T-helper 22 cell (primary cell): ENCODE results near the gene ELMOD1.

Experiments used
- DNase-seq: peaks from one replicate; pipeline ENCODE4 v3.0.0-alpha.2; 2020; ENCODE audit warnings: low read depth

The ELMOD1 gene

DNA sequence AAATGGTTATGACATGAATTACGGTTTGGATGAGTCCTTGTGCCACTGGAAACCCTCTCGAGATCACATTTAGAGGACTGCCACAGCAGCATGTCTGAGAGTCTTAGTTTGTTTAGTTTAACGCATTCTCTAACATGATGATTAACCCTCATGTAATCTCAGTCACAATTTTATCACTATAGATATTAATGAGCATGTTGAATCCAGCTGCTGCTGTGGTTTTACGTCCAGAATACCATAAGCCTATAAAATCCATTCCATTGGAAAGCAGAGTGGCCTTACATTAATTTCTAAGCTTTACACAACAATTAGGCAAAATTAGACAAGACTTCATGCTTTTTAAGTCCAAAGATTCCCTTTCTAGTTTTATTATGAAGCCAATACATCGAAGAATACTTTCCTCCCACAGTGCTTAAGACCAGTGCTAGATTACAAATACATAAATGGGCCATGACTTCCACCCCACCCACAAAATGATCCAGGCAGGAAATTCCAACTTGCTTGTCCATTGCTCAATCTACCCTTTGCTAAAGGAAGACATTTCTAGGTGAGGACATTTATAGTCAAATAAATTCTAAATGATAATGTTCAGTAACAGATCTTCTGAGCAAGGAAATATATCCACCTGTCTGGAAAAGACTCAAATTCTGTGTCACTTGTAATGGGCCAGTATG, 3.5 kb upstream of the ELMOD1 start:
- DNase-seq, result no peak

DNA sequence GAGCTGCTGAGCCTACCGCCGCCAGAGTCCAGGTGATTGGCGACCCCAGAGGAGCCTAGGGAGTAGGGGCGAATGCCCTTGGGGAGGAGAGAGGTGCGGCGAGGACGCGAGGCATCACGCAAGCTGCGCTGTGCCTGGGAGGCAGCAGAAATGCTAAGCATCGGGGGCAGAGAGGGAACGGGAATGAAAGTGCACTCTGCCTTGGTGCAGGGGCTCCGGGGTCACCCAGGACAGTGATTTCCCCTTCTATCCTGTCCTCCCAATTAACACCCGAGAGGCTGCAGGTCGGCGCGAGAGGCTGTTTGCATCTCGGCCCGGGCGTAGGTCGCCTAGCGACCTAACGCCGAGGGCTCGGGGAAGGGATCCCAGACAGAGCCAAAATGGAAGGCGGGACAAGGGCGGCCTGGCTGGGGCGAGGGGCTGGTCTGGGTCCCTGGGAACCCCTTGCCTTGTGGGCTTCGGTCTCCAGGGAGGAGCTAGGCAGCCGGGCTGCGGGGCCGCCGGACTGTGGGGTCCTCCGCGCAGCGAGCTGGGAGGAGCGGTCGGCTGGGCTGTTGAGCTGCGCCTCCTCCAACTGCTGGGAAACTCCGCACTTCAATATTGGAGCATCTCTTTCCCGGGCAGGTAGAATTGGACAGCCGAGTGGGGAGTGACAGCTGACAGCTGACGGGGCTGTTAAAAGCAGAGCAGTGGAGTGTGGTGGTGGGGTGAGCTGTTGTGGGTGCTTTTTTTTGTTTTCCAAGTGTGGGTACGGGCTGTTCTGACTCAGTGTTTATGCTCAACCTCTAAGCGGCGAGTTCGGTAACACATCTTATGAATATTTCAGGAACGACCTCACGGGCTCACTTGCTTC, 657 bp downstream of the ELMOD1 start:
- no peak for DNase-seq

DNA sequence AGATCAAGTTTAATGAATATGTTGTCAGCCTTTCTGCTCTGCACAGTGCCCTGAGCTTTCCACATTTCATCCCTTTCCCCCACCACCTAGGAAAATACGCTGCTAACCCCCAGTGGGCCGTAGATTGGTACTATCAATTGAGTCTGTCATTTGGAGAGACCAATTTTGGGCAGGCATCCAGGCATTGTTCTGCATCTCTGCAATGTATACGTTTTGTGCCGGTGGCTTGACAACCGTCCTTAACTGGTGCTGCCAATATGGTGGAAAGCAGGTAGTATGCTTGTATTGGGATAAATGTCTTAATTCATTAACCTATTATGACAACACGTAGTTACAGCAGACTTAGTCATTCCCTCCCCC, 1.3 kb downstream of the ELMOD1 start:
- DNase-seq, result no peak

DNA sequence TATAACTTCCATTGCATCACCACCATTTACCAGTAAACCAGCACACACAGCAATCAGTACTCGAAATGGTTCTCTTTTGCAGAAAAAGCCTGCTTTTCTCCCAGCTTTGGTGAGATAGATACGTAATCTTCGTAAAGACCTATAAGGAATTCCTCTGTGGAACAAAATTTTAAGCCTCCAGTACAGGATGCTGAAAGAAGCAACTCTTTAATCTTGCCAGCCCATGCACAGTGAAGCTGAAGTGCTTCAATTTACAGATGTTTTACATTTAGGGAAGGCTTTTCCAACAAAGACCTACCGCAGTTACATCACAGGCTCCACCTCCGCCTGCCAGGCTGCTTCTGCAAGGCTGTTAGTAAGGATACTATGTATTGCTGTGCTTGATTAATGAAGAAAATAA, 1.9 kb downstream of the ELMOD1 start:
- DNase-seq, result no peak

DNA sequence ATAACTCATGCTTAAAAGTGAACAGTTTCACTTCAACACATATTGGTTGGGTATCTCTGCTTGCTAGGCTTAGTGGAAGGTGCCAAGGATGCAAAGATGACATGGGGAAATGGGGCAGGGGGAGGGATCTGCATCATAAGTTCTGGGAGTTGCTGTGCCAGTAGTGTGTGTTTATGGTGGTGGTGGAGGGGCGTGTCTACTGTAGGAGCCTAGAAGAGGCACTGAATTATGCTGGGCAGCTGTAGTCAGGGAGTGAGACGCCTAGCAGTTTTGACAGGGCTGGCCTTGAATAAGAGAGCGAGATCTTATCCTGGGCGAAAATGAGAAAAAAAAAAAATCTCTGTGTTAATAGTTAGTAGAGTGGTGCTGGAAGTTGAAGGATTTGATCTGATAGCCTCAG, 3.0 kb downstream of the ELMOD1 start:
- no peak for DNase-seq

DNA sequence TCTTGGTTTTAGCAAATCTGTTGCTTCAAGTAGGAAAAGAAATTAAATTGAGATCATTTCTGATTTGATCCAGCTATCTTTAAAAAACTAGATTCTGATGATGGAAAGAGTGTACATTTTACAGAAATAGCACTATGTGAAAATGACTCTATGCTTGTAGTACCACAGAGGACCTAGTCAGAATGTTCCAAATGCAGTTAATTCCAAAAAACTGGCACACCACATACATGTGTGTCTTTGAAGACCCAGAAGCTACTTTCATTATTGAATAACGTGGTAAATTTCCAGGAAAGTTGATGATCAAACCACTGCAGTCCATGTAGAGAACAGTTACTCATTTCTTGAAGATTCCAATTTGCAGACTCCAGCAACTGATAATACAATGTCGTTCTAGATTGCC, 3.8 kb downstream of the ELMOD1 start:
- no peak for DNase-seq

DNA sequence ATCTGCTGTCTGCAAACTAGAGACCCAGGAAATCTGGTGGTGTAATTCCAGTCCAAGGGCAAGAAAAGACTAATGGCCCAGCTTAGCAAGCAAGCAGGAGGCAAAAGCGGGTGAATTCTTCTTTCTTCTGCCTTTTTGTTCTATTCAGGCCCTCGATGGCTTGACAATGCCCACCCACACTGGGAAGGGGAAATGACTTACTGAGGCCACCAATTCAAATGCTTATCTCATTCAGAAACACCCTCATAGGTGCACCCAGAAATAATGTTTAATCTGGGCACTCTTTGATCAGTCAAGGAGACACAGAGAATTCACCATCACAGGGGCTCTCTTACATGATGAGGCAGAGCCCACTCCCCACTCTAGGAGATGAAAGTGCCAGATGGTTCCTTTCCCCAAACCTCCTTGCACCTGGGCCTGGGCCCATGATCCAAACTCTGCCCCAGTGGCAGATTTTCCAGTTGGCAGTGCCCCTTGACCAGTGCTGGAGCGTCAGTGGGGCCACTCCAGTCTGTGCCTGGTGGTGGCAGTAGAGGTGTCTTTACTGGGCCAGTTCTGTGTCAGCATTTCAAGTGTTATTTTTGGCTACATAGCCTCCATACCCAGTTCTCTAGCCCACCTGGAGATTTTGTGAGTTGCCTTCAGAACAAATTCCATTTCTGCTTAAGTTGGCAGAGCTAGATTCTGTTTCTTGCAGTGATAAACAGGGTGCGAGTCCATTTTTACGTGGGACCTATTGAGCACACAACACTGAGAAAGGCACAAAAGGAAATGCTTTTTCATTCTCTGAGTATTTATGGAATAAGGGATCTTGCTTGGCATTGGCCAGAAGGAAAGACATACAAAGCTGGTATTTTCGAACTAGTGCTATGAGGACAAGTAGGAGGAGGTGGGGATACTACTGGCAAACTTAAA, 7.5 kb downstream of the ELMOD1 start:
- no peak for DNase-seq

DNA sequence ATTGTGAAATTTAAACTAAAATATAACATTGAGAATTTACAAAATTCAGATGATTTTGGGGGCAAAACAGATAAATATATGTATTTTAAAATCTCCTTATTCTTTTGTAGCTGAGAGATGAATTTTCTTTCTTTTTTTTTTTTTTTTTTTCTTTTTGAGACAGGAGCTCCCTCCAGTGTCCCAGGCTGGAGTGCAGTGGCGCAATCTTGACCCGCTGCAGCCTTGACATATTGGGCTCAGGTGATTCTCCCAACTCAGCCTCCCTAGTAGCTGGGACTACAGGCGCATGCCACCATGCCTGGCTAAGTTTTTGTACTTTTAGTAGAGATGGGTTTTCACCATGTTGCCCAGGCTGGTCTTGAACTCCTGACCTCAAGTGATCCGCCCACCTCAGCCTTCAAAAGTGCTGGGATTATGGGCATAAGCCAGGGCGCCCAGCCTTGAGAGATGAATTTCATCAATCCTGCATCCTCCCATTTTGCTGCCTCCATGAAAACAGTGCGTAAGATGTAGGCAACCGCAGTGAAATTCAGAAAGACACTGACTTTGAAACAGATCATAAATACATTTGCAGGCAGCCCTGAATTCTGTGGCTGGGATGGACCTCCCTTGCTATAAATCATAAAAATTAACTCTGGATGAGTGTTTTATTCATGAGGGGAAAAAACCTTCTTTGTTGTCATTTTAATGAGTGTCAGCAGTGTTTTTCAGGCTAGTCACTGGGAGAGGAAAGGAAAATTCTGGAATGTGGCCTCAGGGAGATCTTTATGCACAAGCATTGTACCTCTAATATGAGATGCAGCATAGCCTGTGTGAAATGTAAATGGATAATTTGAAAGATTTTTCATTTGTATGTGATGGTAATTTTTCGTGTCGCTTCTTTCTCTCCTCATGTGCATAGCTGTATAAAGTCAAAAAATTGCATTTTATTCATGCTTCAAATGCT, 14.4 kb downstream of the ELMOD1 start:
- DNase-seq, result no peak

DNA sequence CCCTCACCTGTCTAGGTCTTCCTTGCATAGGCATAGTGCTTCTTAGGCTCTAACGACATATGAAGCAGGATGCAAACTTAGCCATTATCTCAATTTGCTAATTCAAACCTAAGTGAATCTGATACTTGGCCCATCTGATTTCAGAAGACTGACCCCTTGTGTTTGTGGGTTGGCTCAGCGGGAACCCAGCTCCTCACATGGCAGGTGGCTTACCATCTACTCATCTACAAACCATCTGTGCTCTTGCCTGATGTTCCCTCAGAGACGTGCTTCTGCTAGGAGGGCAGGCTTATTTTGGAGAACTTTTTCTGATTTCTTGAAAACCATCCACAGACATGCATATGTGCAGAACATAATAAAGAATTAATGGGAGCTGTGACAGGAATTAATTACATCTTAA, 15.2 kb downstream of the ELMOD1 start:
- no peak for DNase-seq

DNA sequence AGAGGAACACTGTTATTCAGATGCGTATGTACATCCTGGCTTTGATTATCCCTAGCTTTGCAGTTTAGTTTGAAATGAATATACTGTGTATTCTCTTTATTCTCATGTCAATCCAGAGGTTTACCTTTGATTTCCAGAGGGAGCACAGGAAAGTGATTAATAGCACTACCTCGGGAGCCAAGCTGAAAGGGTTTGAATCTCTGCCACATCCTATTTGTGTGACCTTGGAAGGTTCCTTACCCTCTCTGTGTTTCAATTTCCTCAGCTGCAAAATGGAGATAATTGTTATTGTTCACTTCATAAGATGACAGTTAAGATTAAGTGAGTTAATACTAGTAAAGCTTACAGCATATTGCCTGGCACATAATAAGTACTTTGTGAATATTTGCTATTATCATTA, 17.9 kb downstream of the ELMOD1 start:
- no peak for DNase-seq

DNA sequence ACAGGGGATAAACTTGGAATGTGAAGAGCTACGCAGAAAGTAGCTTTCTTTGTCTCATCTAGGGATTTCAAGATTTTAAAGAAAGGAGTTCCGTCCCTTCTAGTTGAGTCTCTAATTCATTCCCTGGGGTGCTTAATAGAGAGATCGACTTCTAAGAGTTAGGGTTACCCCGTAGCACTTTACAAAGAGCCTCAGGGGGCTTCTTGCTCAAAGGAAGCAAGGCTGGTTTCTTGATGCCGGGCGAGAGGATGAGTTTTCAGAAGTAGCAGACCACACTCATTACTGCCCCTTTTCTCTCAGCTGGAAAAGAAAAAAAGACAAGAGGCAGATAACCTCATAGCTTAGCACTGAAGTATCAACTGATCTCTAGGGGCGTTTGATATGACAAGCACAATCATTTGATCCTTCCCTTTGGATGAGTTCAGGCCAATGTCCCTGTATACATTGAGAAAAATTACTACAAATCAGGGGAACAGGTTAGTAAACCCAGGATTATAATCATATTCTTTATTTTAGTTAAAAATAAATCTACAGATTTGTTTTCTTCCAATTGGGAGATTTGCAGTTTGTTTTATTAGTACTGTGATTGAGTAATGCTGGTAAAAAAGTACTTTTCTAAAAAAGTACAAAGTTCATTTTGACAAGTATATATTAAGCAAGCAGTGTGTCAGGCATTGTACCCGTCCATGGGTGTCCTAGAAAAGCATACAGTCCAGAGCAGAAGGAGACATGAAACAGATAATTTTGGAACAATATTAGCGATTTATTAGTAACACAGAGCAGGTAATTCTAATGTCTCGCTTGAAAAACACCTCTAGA, 18.7 kb downstream of the ELMOD1 start:
- DNase-seq, result no peak

DNA sequence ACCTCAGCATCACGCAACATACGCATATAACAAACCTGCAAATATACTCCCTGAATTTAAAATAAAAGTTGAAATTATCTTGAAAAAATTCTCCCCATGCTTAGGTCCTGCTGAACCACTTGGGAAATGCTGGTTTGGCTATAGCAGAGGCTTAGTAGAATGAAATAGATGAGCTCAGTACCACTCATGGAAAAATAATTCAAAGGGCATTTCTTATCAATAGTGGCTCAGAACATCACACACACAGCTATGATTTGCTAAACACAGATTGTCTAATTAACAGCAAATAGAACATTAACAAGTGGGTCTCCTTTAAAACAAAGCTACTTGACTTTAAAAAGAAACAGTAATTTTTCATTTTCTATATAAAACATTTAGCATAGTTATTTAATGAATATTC, 21.5 kb downstream of the ELMOD1 start:
- DNase-seq, result no peak

DNA sequence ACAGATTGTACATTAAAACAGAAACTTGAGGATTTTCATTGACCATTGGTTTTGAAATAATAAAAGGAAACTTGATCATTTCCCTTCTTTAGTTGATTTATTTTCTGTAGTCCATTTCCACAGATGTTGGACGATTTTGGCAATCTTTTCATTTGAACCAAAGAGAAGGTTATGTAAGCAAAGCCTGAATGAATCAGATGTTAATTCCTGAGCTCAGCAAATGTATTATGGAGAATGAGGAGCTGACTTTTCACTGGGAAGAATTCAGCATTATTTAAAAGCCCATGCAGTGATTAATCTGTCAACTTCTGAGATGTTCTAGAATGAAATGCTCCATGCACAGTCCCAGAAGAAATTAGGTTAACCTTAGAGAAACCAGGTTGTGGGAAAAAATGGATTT, 29.0 kb downstream of the ELMOD1 start:
- no peak for DNase-seq

DNA sequence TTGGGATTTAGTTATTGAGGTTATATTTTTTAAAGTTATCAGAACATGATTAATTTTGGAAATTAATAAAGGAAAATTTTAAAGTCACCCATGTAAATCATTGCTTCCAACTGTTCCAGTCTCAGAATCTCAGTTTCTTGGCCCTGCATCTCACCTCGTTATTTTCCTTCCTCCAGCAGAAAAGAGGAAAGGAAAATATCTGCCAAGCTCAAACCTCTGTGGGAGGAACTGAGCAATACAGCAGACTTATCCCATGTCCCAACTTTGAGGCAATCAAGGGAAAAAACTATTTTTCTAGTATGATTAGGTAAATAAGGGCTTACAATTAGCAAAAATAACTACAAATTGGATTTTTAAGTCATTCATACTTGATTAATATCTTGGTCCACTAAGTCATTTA, 30.1 kb downstream of the ELMOD1 start:
- no peak for DNase-seq

DNA sequence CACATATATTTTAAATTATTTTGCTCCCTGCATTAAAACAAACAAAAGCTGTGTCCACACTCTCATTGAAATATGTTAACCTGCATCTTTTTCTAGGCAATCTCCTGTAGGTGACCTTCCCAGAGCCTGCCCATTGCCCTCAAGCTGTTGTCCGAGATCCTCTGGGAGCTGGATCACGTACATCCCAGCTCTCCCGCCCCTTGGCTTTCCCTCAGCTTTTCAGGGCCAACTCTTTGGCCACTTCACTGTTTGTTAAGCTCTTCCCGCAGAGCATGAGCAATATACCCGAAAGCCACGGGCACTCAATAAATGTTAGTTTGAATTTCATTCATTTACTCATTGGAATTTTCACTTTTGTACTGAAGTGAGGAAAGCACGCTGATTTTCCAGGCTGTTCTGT, 32.2 kb downstream of the ELMOD1 start:
- no peak for DNase-seq

DNA sequence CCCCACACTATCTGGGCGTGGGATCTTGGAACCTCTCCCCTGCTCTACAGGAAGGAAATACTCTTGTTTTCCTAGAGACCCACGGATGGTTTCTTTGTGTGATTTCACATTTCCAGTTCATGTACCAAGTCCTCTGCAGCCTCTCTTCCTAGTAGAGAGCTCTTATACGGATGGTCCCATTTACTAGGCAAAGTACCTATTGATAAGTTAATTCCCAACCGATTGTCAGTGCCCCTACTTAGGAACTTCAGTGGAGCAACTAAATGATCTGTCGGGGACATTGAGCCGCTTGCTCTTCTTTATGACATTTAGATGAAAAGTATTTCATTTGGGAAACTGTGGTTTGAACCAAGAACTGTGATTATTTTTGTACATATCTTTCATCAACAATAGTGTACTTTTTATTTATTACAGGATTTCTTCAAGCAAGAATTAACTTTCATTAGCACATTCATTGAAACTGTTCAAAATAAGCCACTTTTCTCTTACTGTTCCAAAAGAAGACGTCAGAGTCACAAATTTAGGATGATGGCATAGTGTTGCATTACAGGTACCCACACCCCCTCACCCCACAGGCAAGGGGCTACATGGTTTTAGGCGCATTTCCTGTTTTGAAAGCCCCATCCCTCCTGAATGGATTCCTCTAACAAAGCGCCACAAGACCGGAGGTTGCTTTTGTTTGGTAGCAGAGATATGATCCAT, 34.2 kb downstream of the ELMOD1 start:
- DNase-seq, result no peak

DNA sequence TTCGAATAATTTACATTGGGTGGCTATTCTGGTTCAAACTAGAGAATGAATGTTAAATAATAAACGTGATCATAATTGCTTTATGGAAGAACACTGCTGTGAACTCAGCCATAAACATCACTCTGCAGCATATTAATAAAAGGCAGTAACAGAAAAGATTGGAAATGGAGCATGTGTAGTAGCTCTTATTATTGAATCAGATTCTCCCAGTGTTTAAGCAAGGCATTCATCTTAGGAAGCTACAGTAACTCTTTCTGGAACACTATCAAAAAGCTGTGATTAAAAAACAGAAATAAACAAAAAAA, 34.7 kb downstream of the ELMOD1 start:
- DNase-seq, result no peak

DNA sequence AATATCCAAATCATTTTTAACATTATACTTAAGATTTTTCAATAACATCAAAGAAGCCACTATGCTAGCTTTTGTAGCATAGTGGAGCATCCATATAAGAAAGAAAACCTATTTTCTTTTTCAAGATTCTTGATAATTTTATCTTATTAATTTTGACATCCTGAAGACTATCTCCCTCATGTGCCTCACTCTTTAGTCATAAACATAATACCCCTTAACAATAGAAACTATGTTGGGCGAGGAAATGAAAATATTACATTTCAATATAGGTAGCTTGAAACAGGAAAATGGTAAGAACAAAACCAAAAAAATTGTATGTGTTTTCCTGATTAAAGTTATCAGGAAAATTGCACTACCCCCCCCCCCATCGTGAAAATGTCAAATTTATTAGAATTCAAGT, 40.1 kb downstream of the ELMOD1 start:
- no peak for DNase-seq

DNA sequence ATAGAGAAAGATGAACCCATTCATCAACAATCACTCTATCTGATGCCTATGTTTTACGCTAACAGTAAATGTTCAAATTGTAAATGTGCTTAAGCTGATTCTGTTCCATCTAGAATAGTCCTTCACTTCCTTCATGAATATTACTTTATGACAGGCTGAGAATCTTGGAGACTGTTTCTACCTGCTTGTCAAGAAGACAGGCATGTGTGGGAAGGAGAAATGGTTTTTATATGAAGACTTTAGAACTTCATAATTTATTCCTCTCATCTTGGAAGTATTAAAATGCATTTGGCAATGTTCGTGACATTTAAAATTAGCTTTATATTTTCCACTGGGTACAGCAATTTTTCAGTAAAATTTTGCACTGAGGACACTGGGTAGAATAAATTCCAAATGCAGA, 41.0 kb downstream of the ELMOD1 start:
- DNase-seq, result no peak

DNA sequence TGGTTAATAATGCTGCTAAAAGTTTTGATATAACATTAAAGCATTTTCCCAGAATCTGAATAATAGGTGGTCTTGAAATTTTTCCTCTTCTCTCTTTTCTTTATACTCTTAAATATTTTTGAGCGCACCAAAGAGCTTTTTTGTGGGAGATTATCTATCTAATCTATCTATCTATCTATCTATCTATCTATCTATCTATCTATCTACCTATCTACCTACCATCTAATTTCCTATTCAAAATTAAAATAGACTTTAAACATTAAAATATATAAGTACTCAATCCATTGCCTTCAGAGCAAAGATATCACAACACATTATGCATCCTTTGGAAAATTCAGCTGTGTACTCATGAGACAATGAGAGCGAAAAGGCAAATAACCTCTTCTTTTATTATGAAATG, 55.8 kb downstream of the ELMOD1 start:
- no peak for DNase-seq
